Measurements from ENCODE around the gene SPAM1. TPM values are rescaled to one million over a fixed set of nuclear protein-coding genes. Genes with fewer than 3 reads are reported as not detected.

Gene SPAM1
- total RNA-seq, 1 donor from 2014 or later = not detected

- Mint-ChIP-seq H3K27ac (ENCODE audit: unreplicated experiment) (no peak overlapping the region), H3K9me3 (ENCODE audit: unreplicated experiment) (no peaks in the 10 kb centered on the region)
- H2AFZ ChIP-seq (ENCODE audit: low read depth, low read length) = no peak overlapping the region
Measured at GRCh38 chr7:123918309-123918708, 6.7 kb upstream of the SPAM1 start.

GRCh38 chr7:123923599-123923998, 1.4 kb upstream of the SPAM1 start:
- Histone ChIP-seq H3K4me2 (ENCODE audit: low read length) (no peak overlapping the region), H3K4me1 (ENCODE audit: insufficient read depth, low read length) (no peaks in the 10 kb centered on the region), H3K9ac (ENCODE audit: low read length) (no peak overlapping the region), H2AFZ (ENCODE audit: low read depth, low read length) (no peak overlapping the region), H3K9me3 (ENCODE audit: insufficient read depth, low read depth, low read length) (no peaks in the 10 kb centered on the region), H4K20me1 (ENCODE audit: insufficient read depth, low read length) (no peaks in the 10 kb centered on the region), H3K36me3 (ENCODE audit: insufficient read depth, low read length) (no peaks in the 10 kb centered on the region), H3K27ac (ENCODE audit: low read depth, low read length) (no peak overlapping the region), H3K79me2 (ENCODE audit: insufficient read depth, low read length) (no peaks in the 10 kb centered on the region), H3K27me3 (ENCODE audit: insufficient read depth, low read length) (no peaks in the 10 kb centered on the region), H3K4me3 (ENCODE audit: insufficient read depth, low read depth, low read length) (no peak overlapping the region)
- no peak for DNase-seq (ENCODE audit: low read depth)
- H3K4me3 Mint-ChIP-seq (ENCODE audit: unreplicated experiment) = no peak overlapping the region
- H3K4me1 Mint-ChIP-seq (ENCODE audit: low read depth, unreplicated experiment) = no peaks in the 10 kb centered on the region
- H3K27ac Mint-ChIP-seq (ENCODE audit: unreplicated experiment) = no peak overlapping the region
- no peak for FAIRE-seq
- H3K27me3 Mint-ChIP-seq (ENCODE audit: low read depth, unreplicated experiment) = no peaks in the 10 kb centered on the region
- H3K36me3 Mint-ChIP-seq (ENCODE audit: low read depth, unreplicated experiment) = no peaks in the 10 kb centered on the region
- TF ChIP-seq CTCF (IDR thresholded peaks at IDR 0.05; ENCODE audit: insufficient read depth, low read depth, low read length) (no peak), EZH2 (IDR thresholded peaks at IDR 0.05; ENCODE audit: insufficient read depth, low read length) (no peak)
- no peaks in the 10 kb centered on the region for H3K9me3 Mint-ChIP-seq (ENCODE audit: unreplicated experiment)

More at GRCh38 chr7:123918309-123918708, 6.7 kb upstream of the SPAM1 start:
- Histone ChIP-seq H3K4me2 (ENCODE audit: low read length) (no peak overlapping the region), H3K4me3 (ENCODE audit: insufficient read depth, low read depth, low read length) (no peak overlapping the region), H3K27ac (ENCODE audit: low read depth, low read length) (no peak overlapping the region), H3K9ac (ENCODE audit: low read length) (no peak overlapping the region), H3K27me3 (ENCODE audit: insufficient read depth, low read length) (no peaks in the 10 kb centered on the region), H4K20me1 (ENCODE audit: insufficient read depth, low read length) (no peaks in the 10 kb centered on the region), H3K9me3 (ENCODE audit: insufficient read depth, low read depth, low read length) (no peaks in the 10 kb centered on the region), H3K79me2 (ENCODE audit: insufficient read depth, low read length) (no peaks in the 10 kb centered on the region), H3K4me1 (ENCODE audit: insufficient read depth, low read length) (no peaks in the 10 kb centered on the region), H3K36me3 (ENCODE audit: insufficient read depth, low read length) (no peaks in the 10 kb centered on the region)
- no peak overlapping the region for H3K4me3 Mint-ChIP-seq (ENCODE audit: unreplicated experiment)
- DNase-seq (ENCODE audit: low read depth) (no peak), FAIRE-seq (no peak)
- H3K4me1 Mint-ChIP-seq (ENCODE audit: low read depth, unreplicated experiment) = no peaks in the 10 kb centered on the region
- H3K27me3 Mint-ChIP-seq (ENCODE audit: low read depth, unreplicated experiment) = no peaks in the 10 kb centered on the region
- TF ChIP-seq EZH2 (IDR thresholded peaks at IDR 0.05; ENCODE audit: insufficient read depth, low read length) (no peak), CTCF (IDR thresholded peaks at IDR 0.05; ENCODE audit: insufficient read depth, low read depth, low read length) (no peak)
- no peaks in the 10 kb centered on the region for H3K36me3 Mint-ChIP-seq (ENCODE audit: low read depth, unreplicated experiment)

- Histone ChIP-seq H3K36me3 (ENCODE audit: insufficient read depth, low read length) (no peaks in the 10 kb centered on the region), H3K9ac (ENCODE audit: low read length) (no peak overlapping the region), H2AFZ (ENCODE audit: low read depth, low read length) (no peak overlapping the region), H3K4me2 (ENCODE audit: low read length) (no peak overlapping the region), H3K27ac (ENCODE audit: low read depth, low read length) (no peak overlapping the region), H3K4me3 (ENCODE audit: insufficient read depth, low read depth, low read length) (no peak overlapping the region), H3K4me1 (ENCODE audit: insufficient read depth, low read length) (no peaks in the 10 kb centered on the region), H3K79me2 (ENCODE audit: insufficient read depth, low read length) (no peaks in the 10 kb centered on the region), H3K27me3 (ENCODE audit: insufficient read depth, low read length) (no peaks in the 10 kb centered on the region), H3K9me3 (ENCODE audit: insufficient read depth, low read depth, low read length) (no peaks in the 10 kb centered on the region), H4K20me1 (ENCODE audit: insufficient read depth, low read length) (no peaks in the 10 kb centered on the region)
- TF ChIP-seq EZH2 (IDR thresholded peaks at IDR 0.05; ENCODE audit: insufficient read depth, low read length) (no peak), CTCF (IDR thresholded peaks at IDR 0.05; ENCODE audit: insufficient read depth, low read depth, low read length) (no peak)
- FAIRE-seq (no peak), DNase-seq (ENCODE audit: low read depth) (no peak)
- Mint-ChIP-seq H3K4me3 (ENCODE audit: unreplicated experiment) (no peak overlapping the region), H3K4me1 (ENCODE audit: low read depth, unreplicated experiment) (no peaks in the 10 kb centered on the region), H3K36me3 (ENCODE audit: low read depth, unreplicated experiment) (no peaks in the 10 kb centered on the region), H3K9me3 (ENCODE audit: unreplicated experiment) (peaks cover 4% of the 10 kb centered on the region), H3K27me3 (ENCODE audit: low read depth, unreplicated experiment) (no peaks in the 10 kb centered on the region), H3K27ac (ENCODE audit: unreplicated experiment) (no peak overlapping the region)
Measured at GRCh38 chr7:123929107-123929506, 4.1 kb downstream of the SPAM1 start.
